Gastrocnemius medialis (tissue), 4 donors: ENCODE measurements around the gene OPCML. TPM values are rescaled to one million over a fixed set of nuclear protein-coding genes. Genes with fewer than 3 reads are reported as not detected.

Source experiments
- ATAC-seq, 2 donors: fragments of 150-250 bp; one replicate each; pipeline ENCODE4 v1.9.1; 2016
- DNase-seq, 2 donors: peaks; one replicate each; pipeline ENCODE4 v3.0.0-alpha.2; 2019
- H3K27ac ChIP-seq, 4 donors: fragments of 200-600 bp; sonication (generic); 1 replicate in 1 of 4; 2 replicates in 3 of 4; pipeline ENCODE4 v1.5.1; 2016 to 2018; ENCODE audit warnings: mild to moderate bottlenecking in 2 of 4, moderate library complexity in 1 of 4
- H3K27me3 ChIP-seq, 3 donors: fragments of 200-600 bp; sonication (generic) in 2 of 3; 1 replicate in 1 of 3; 2 replicates in 2 of 3; pipeline versions ENCODE4 v1.5.1 to v1.6.0; 2016 to 2019; ENCODE audit warnings: mild to moderate bottlenecking in 1 of 3, moderate library complexity in 1 of 3
- H3K36me3 ChIP-seq, 2 donors: fragments of 200-600 bp; sonication (generic) in 1 of 2; one replicate each; pipeline ENCODE4 v1.5.1; 2017 to 2018
- H3K4me1 ChIP-seq, 2 donors: fragments of 200-600 bp; sonication (generic) in 1 of 2; one replicate each; pipeline ENCODE4 v1.5.1; 2016 to 2017; ENCODE audit warnings: mild to moderate bottlenecking in 2 of 2
- H3K4me3 ChIP-seq, 4 donors: fragments of 200-600 bp; sonication (generic) in 3 of 4; 1 replicate in 1 of 4; 2 replicates in 3 of 4; pipeline ENCODE4 v1.5.1; 2016 to 2019; ENCODE audit warnings: mild to moderate bottlenecking in 2 of 4
- H3K9me3 ChIP-seq, 3 donors: fragments of 200-600 bp; sonication (generic) in 2 of 3; 1 replicate in 1 of 3; 2 replicates in 2 of 3; pipeline ENCODE4 v1.5.1; 2016 to 2019
- CTCF ChIP-seq, 5 experiments: fragments of 450-650 bp in 3 of 5; fragments of 200-600 bp in 2 of 5; sonication (generic) in 2 of 5; IDR thresholded peaks in 4 of 5; conservative IDR thresholded peaks in 1 of 5; 1 replicate in 4 of 5; 2 replicates in 1 of 5; pipeline ENCODE4 v1.5.1; 2016 to 2019; ENCODE audit warnings: antibody characterized with exemption in 5 of 5, mild to moderate bottlenecking in 3 of 5, moderate library complexity in 3 of 5
- POLR2A ChIP-seq, 2 donors: fragments of 450-650 bp; IDR thresholded peaks; one replicate each; pipeline ENCODE4 v1.6.1; 2017; ENCODE audit warnings: antibody characterized with exemption in 2 of 2, mild to moderate bottlenecking in 2 of 2, moderate library complexity in 2 of 2
- in situ Hi-C, 4 donors: fragments of 200-750 bp; cut with MboI; loops; one replicate each; pipeline versions ENCODE4 v1.15.0 to v1.8.0; 2017; ENCODE audit warnings: low sequenced_read_pairs in 4 of 4
- intact Hi-C: fragments of 100-400 bp; cut with DNase I; formaldehyde crosslinking; loops from one replicate; pipeline ENCODE4 v1.15.1; 2023; ENCODE audit warnings: low total_unique reads
- total RNA-seq, 4 donors: library from RNA; depleted of rRNA; stranded (reverse); fragments of >200 nt; gene quantifications; one replicate each; pipeline versions ENCODE4 v1.1.0 to v1.2.3, GENCODE V29; 2016

Gene OPCML
- total RNA-seq, 4 donors from 2014 or later, result not detected

DNA sequence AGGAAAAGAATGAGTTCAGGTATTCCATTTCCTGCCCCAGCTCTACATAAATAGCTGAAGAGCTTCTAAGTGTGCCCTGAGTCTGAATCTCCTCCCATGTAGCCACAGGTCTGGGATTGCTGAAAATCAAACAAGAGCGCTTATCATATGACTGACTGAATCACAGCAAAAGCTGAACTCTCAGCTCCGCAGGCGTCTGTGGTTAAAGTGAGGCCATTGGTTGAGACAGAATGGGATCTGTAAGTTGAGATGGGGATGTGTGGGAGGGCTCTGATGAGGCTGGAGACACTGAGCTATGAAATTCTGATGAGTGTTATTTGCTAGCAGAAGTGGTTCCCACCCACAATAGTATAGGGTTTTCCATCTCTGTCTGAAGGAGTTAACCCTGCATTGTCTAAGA, 637.0 kb downstream of the OPCML start:
- Histone ChIP-seq H3K4me1 (no peaks in the 10 kb centered on the region), H3K27ac (no peak overlapping the region), H3K27me3 (no peaks in the 10 kb centered on the region), H3K4me3 (no peak overlapping the region), H3K9me3 (no peaks in the 10 kb centered on the region), H3K36me3 (no peaks in the 10 kb centered on the region)
- no peak for DNase-seq
- ATAC-seq, result no peak
- in situ Hi-C loops (no loop called here), intact Hi-C loops (no loop called here)
- TF ChIP-seq CTCF (IDR thresholded peaks at IDR 0.05 in 4 of 5, conservative IDR thresholded peaks at IDR 0.05 in 1 of 5), result no peak
- no peak for TF ChIP-seq POLR2A (IDR thresholded peaks at IDR 0.05)

DNA sequence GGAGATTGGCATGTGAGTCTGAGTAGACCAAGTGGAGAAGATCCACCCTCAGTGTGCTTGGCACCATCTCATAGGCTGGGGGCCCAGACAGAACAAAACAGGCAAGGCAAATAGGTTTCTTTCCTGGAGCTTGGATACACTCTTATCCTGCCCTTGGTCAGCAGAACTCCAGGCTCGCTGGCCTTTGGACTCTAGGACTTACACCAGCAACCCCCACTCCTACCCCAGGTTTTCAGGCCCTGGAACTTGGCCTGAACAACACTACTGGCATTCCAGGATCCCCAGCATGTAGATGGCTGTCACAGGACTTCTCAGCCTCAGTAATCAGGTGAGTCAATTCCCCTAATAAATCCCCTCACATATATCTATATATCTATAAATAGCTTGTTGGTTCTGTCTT, 637.7 kb downstream of the OPCML start:
- DNase-seq, result no peak
- in situ Hi-C loops (no loop called here), intact Hi-C loops (no loop called here)
- Histone ChIP-seq H3K4me3 (no peak overlapping the region), H3K9me3 (no peaks in the 10 kb centered on the region), H3K27ac (no peak overlapping the region), H3K27me3 (no peaks in the 10 kb centered on the region), H3K36me3 (no peaks in the 10 kb centered on the region), H3K4me1 (no peaks in the 10 kb centered on the region)
- ATAC-seq, result no peak
- TF ChIP-seq CTCF (IDR thresholded peaks at IDR 0.05 in 4 of 5, conservative IDR thresholded peaks at IDR 0.05 in 1 of 5) (no peak), POLR2A (IDR thresholded peaks at IDR 0.05) (no peak)

DNA sequence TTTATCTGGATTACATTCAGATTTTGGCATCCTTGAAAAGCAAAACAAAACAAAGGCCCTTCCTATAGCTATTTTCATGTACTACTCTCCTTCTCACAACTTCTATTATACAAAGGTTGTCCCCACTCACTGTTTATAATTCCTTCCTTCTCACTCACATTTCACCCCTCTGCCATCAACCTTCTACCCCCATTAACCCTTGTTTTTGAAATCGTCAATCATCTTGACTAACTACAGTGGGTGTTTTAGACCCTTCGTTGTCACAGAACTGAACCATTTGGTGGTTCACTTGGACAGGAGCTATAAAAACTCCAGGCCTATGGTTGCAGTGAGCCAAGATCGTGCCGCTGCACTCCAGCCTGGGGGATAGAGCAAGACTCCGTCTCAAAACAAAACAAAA, 639.4 kb downstream of the OPCML start:
- Histone ChIP-seq H3K4me3 (no peak overlapping the region), H3K4me1 (no peaks in the 10 kb centered on the region), H3K27me3 (no peaks in the 10 kb centered on the region), H3K27ac (no peak overlapping the region), H3K36me3 (no peaks in the 10 kb centered on the region), H3K9me3 (no peaks in the 10 kb centered on the region)
- DNase-seq, result no peak
- in situ Hi-C loops, result no loop called here
- intact Hi-C loops, result no loop called here
- ATAC-seq, result no peak
- no peak for TF ChIP-seq POLR2A (IDR thresholded peaks at IDR 0.05)

GRCh38 chr11:132888226-132888625, 644.1 kb downstream of the OPCML start:
- H3K36me3 ChIP-seq, result no peaks in the 10 kb centered on the region
- H3K4me1 ChIP-seq, result no peaks in the 10 kb centered on the region
- no peak overlapping the region for H3K27ac ChIP-seq
- intact Hi-C loops (no loop called here), in situ Hi-C loops (no loop called here)
- no peak for ATAC-seq
- H3K4me3 ChIP-seq, result no peak overlapping the region
- no peaks in the 10 kb centered on the region for H3K27me3 ChIP-seq
- TF ChIP-seq POLR2A (IDR thresholded peaks at IDR 0.05) (no peak), CTCF (IDR thresholded peaks at IDR 0.05 in 4 of 5, conservative IDR thresholded peaks at IDR 0.05 in 1 of 5) (no peak)
- no peak for DNase-seq
- H3K9me3 ChIP-seq, result no peaks in the 10 kb centered on the region

DNA sequence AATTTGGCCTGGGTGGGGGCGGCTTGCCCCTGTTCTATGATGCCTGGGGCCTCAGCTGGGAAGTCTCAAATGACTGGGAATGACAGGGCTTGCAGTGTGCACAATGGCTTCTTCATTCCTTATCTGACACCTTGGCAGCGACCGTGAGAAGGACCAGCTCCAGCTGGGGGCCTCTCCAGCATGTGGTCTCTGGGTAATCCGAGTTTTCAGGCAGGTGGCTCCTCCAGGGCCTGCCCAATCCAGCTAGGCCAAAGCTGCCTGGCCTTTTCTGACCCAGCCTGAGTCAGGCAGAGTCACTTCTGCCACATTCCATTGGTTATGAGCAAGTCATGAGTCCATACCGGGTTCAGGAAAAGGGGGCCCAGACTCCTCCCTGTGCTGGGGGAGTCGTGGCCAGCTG, 646.0 kb downstream of the OPCML start:
- H3K9me3 ChIP-seq, result no peaks in the 10 kb centered on the region
- H3K36me3 ChIP-seq, result no peaks in the 10 kb centered on the region
- no peak overlapping the region for H3K4me3 ChIP-seq
- ATAC-seq (no peak), DNase-seq (no peak)
- H3K27ac ChIP-seq, result no peak overlapping the region
- no peaks in the 10 kb centered on the region for H3K4me1 ChIP-seq
- H3K27me3 ChIP-seq, result no peaks in the 10 kb centered on the region
- intact Hi-C loops (no loop called here), in situ Hi-C loops (no loop called here)
- TF ChIP-seq CTCF (IDR thresholded peaks at IDR 0.05 in 4 of 5, conservative IDR thresholded peaks at IDR 0.05 in 1 of 5) (no peak), POLR2A (IDR thresholded peaks at IDR 0.05) (no peak)
